A549 (cell line): ENCODE results near the gene S100B. TPM values are rescaled to one million over a fixed set of nuclear protein-coding genes. Genes with fewer than 3 reads are reported as not detected.

Experiments
- ATAC-seq, 2 experiments: fragments of 200-7000 bp in 1 of 2; fragments of >200 bp in 1 of 2; cut with Nextera tagmentation in 1 of 2; cut with Tn5 transposase in 1 of 2; 3 replicates each; pipeline versions ENCODE4 v1.8.0 to v1.9.1; 2018 to 2020; ENCODE audit warnings: mild to moderate bottlenecking in 1 of 2, moderate library complexity in 1 of 2
- CTCF ChIA-PET: fragments of 300-600 bp; sonication (Branson Sonifier 250); formaldehyde crosslinking; extraction: SDS; loops from one replicate; lab custom pipeline; 2021; ENCODE audit warnings: antibody characterized with exemption, inconsistent platforms; lab: Yijun Ruan, JAX
- POLR2A ChIA-PET: fragments of 350-600 bp; formaldehyde crosslinking; extraction: SDS; loops from one replicate; lab custom pipeline; 2021; ENCODE audit warnings: antibody characterized with exemption, inconsistent platforms; lab: Yijun Ruan, JAX
- DNase-seq, 2 experiments: peaks; one replicate each; pipeline versions ENCODE4 v3.0.0 to v3.0.0-alpha.2; 2011 to 2016; ENCODE audit warnings: low read depth in 1 of 2, low spot score in 1 of 2
- FAIRE-seq: peaks from 2 replicates; lab custom pipeline; 2011; peaks lifted over from hg19 to GRCh38; lab: Jason Lieb, UNC
- H3K27ac ChIP-seq, 2 experiments: fragments of >200 bp; sonication (Bioruptor Twin); formaldehyde crosslinking; 3 replicates each; pipeline ENCODE4 v1.5.1; 2016 to 2017
- H3K4me1 ChIP-seq: fragments of >200 bp; sonication (Bioruptor Twin); formaldehyde crosslinking; 3 replicates; pipeline ENCODE4 v1.6.1; 2016
- H3K4me2 ChIP-seq: fragments of >200 bp; sonication (Bioruptor Twin); formaldehyde crosslinking; 3 replicates; pipeline ENCODE4 v1.6.1; 2016
- H3K4me3 ChIP-seq: fragments of >200 bp; sonication (Bioruptor Twin); formaldehyde crosslinking; 3 replicates; pipeline ENCODE4 v1.5.1; 2016
- H3K9me3 ChIP-seq: fragments of >200 bp; sonication (Bioruptor Twin); formaldehyde crosslinking; 3 replicates; pipeline ENCODE4 v1.6.1; 2016
- BHLHE40 ChIP-seq: IDR thresholded peaks from 2 replicates; pipeline ENCODE4 v1.6.1; 2012; ENCODE audit warnings: low read depth, low read length, inconsistent platforms
- CBX2 ChIP-seq: fragments of 200-600 bp; sonication (generic); IDR thresholded peaks from 2 replicates; pipeline ENCODE4 v1.6.1; 2016; ENCODE audit warnings: low read depth, mild to moderate bottlenecking, borderline replicate concordance
- CHD2 ChIP-seq: fragments of 150-350 bp; IDR thresholded peaks from 2 replicates; pipeline ENCODE4 v1.6.1; 2014; ENCODE audit warnings: low read length; ENCODE audit not compliant: partially characterized antibody
- CHD4 ChIP-seq: fragments of 200-600 bp; sonication (generic); IDR thresholded peaks from 2 replicates; pipeline ENCODE4 v1.6.1; 2016; ENCODE audit warnings: antibody characterized with exemption, mild to moderate bottlenecking, borderline replicate concordance
- EHF ChIP-seq: fragments of 250-450 bp; sonication (Bioruptor Pico); IDR thresholded peaks from 2 replicates; pipeline ENCODE4 v1.5.0; 2020; ENCODE audit warnings: mild to moderate bottlenecking
- EHMT2 ChIP-seq: fragments of 200-600 bp; sonication (generic); IDR thresholded peaks from 2 replicates; pipeline ENCODE4 v1.6.1; 2016; ENCODE audit warnings: antibody characterized with exemption, low read depth, mild to moderate bottlenecking, moderate library complexity
- ESRRA ChIP-seq: fragments of 150-350 bp; IDR thresholded peaks from 2 replicates; pipeline ENCODE4 v1.6.1; 2014; ENCODE audit warnings: mild to moderate bottlenecking, low read length, borderline replicate concordance
- HOXA7 ChIP-seq: fragments of 250-450 bp; sonication (Bioruptor Pico); IDR thresholded peaks from 2 replicates; pipeline ENCODE4 v1.5.0; 2020; ENCODE audit warnings: mild to moderate bottlenecking, moderate library complexity
- HOXB13 ChIP-seq: fragments of 250-450 bp; sonication (Bioruptor Pico); IDR thresholded peaks from 2 replicates; pipeline ENCODE4 v1.5.0; 2020; ENCODE audit warnings: low read depth, mild to moderate bottlenecking, moderate library complexity
- JUN ChIP-seq, 2 experiments: fragments of >200 bp; sonication (Bioruptor Twin); formaldehyde crosslinking; IDR thresholded peaks; 2 replicates in 1 of 2; 3 replicates in 1 of 2; pipeline ENCODE4 v1.6.1; 2016 to 2017
- JUNB ChIP-seq: fragments of >200 bp; sonication (Bioruptor Twin); formaldehyde crosslinking; IDR thresholded peaks from 2 replicates; pipeline ENCODE4 v1.6.1; 2016
- KDM1A ChIP-seq: fragments of 200-600 bp; sonication (generic); IDR thresholded peaks from 2 replicates; pipeline ENCODE4 v1.6.1; 2016; ENCODE audit warnings: low read depth, mild to moderate bottlenecking
- MAZ ChIP-seq: fragments of 150-350 bp; IDR thresholded peaks from 2 replicates; pipeline ENCODE4 v1.6.1; 2014; ENCODE audit warnings: antibody characterized with exemption, low read depth, low read length, borderline replicate concordance
- NFE2L2 ChIP-seq: fragments of 150-350 bp; conservative IDR thresholded peaks from 2 replicates; pipeline ENCODE4 v1.6.1; 2014; ENCODE audit warnings: low read length
- NPAS2 ChIP-seq: fragments of 250-450 bp; sonication (Bioruptor Pico); IDR thresholded peaks from 2 replicates; pipeline ENCODE4 v1.8.0; 2022; ENCODE audit warnings: mild to moderate bottlenecking, moderate library complexity, borderline replicate concordance
- PHF8 ChIP-seq: fragments of 200-600 bp; sonication (generic); IDR thresholded peaks from 2 replicates; pipeline ENCODE4 v1.6.1; 2016; ENCODE audit warnings: low read depth, mild to moderate bottlenecking, antibody characterized with exemption, moderate library complexity, borderline replicate concordance
- POLR2A ChIP-seq: IDR thresholded peaks from 2 replicates; pipeline ENCODE4 v1.6.1; 2012; ENCODE audit warnings: mild to moderate bottlenecking, low read length
- POLR2AphosphoS2 ChIP-seq: conservative IDR thresholded peaks from 2 replicates; pipeline ENCODE4 v1.6.1; 2012; ENCODE audit warnings: low read length, improper control_type of control experiment, inconsistent platforms
- RAD21 ChIP-seq, 2 experiments: fragments of >200 bp in 1 of 2; sonication (Bioruptor Twin) in 1 of 2; formaldehyde crosslinking in 1 of 2; IDR thresholded peaks in 1 of 2; conservative IDR thresholded peaks in 1 of 2; 2 replicates in 1 of 2; 3 replicates in 1 of 2; pipeline ENCODE4 v1.6.1; 2012 to 2018; ENCODE audit warnings: inconsistent platforms in 1 of 2
- RCOR1 ChIP-seq: fragments of 150-350 bp; IDR thresholded peaks from 2 replicates; pipeline ENCODE4 v1.6.1; 2014; ENCODE audit warnings: antibody characterized with exemption, low read length, low read depth
- RFX5 ChIP-seq: fragments of 450-650 bp; IDR thresholded peaks from 2 replicates; pipeline ENCODE4 v1.7.1; 2014; ENCODE audit warnings: antibody characterized with exemption, mild to moderate bottlenecking, moderate library complexity
- SREBF2 ChIP-seq: fragments of 450-650 bp; IDR thresholded peaks from 2 replicates; pipeline ENCODE4 v1.6.1; 2014; ENCODE audit warnings: mild to moderate bottlenecking, moderate library complexity
- TFCP2L1 ChIP-seq: fragments of 250-450 bp; sonication (Bioruptor Pico); IDR thresholded peaks from 2 replicates; pipeline ENCODE4 v1.5.0; 2021; ENCODE audit warnings: mild to moderate bottlenecking
- ZNF302 ChIP-seq: fragments of 250-450 bp; sonication (Bioruptor Pico); IDR thresholded peaks from 2 replicates; pipeline ENCODE4 v1.9.0; 2021; ENCODE audit warnings: inconsistent platforms, mild to moderate bottlenecking, moderate library complexity
- WGBS: methylation state at CpG from one replicate; pipeline ENCODE4 v1.1.6; 2017; ENCODE audit errors: missing lambda C conversion rate; 5-methylcytosine and 5-hydroxymethylcytosine counted together
- polyA plus RNA-seq, 4 experiments: library from polyadenylated mRNA; depleted of rRNA in 3 of 4; stranded (reverse); fragments of >200 nt; fragmentation: RNase III in 1 of 4; extraction: RNeasy Plus Mini Kit Qiagen cat#74134 plus additional on column Dnase treatment in 1 of 4; gene quantifications; 2 replicates in 3 of 4; 3 replicates in 1 of 4; pipeline ENCODE4 v1.2.3, GENCODE V29; 2011 to 2017
- TF ChIP-seq, protein P1 (sequence below): IDR thresholded peaks from 2 replicates; pipeline ENCODE4 v1.6.1; 2012
- TF ChIP-seq, protein P2 (sequence below): fragments of 250-450 bp; sonication (Bioruptor Pico); IDR thresholded peaks from 2 replicates; pipeline ENCODE4 v1.5.0; 2021; ENCODE audit warnings: mild to moderate bottlenecking, moderate library complexity, borderline replicate concordance
- TF ChIP-seq, protein P3 (sequence below): fragments of 450-650 bp; IDR thresholded peaks from 2 replicates; pipeline ENCODE4 v1.6.1; 2014; ENCODE audit warnings: antibody characterized with exemption
- TF ChIP-seq, protein P4 (sequence below): fragments of >200 bp; sonication (Bioruptor Twin); formaldehyde crosslinking; IDR thresholded peaks from 3 replicates; pipeline ENCODE4 v1.6.1; 2016
- TF ChIP-seq, protein P5 (sequence below): IDR thresholded peaks from 2 replicates; pipeline ENCODE4 v1.6.1; 2012; ENCODE audit warnings: low read depth, borderline replicate concordance

The S100B gene
- polyA plus RNA-seq, 2 of the 4 experiments (the other 2 are of a cell fraction) = not detected

DNA sequence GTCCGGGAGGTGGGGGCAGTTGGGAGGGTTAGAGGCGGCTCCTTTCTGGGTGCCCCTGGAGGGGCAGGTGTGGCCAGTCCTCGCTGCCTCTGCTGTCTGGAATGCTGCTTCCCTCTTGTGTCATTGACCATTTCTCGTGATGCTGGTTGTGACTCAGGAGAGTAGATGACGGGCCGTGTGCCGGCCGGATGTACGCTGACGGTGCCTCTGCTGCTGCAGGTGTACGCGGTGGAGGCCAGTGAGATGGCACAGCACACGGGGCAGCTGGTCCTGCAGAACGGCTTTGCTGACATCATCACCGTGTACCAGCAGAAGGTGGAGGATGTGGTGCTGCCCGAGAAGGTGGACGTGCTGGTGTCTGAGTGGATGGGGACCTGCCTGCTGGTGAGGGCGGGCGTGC is 44.5 kb upstream of the S100B start:
- POLR2A ChIA-PET = no interaction called here
- no peak overlapping the region for H3K4me2 ChIP-seq
- DNase-seq (no peak), ATAC-seq (no peak), FAIRE-seq (no peak)
- H3K9me3 ChIP-seq = peaks cover 2% of the 10 kb centered on the region; the same call in 1 of the 3 replicates
- H3K4me3 ChIP-seq = no peak overlapping the region
- no peak overlapping the region for H3K27ac ChIP-seq
- H3K4me1 ChIP-seq = no peaks in the 10 kb centered on the region
- TF ChIP-seq BHLHE40 (no peak), EHF (CRISPR knock-in tag) (no peak), RAD21 (conservative IDR thresholded peaks at IDR 0.05 in 1 of 2, IDR thresholded peaks at IDR 0.05 in 1 of 2) (no peak)
- CTCF ChIA-PET = no interaction called here
- WGBS = 94% methylated on average over 13 of the region's 19 CpGs

DNA sequence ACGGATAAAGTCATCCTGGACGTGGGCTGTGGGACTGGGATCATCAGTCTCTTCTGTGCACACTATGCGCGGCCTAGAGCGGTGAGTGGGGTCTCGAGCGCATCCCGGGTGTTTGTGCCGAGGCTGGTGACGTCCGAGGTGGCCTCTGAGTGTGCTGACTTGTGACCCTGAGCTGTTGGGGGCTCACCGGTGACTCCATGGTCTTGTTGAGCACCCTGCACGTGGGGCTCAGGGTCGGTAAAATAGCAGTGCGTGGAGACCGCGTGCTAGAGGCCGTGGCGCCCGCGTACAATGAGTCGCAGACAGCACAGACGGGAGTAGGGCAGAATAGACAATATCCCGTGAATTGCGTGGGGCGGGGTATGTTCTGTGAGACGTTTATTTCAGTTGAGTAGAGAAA is 43.7 kb upstream of the S100B start:
- no peak overlapping the region for H3K4me3 ChIP-seq
- no peak for DNase-seq
- FAIRE-seq = no peak
- no peak for ATAC-seq
- no peak overlapping the region for H3K4me2 ChIP-seq
- no peak overlapping the region for H3K27ac ChIP-seq
- TF ChIP-seq HOXA7 (CRISPR knock-in tag) = no peak
- TF ChIP-seq, protein P1, sequence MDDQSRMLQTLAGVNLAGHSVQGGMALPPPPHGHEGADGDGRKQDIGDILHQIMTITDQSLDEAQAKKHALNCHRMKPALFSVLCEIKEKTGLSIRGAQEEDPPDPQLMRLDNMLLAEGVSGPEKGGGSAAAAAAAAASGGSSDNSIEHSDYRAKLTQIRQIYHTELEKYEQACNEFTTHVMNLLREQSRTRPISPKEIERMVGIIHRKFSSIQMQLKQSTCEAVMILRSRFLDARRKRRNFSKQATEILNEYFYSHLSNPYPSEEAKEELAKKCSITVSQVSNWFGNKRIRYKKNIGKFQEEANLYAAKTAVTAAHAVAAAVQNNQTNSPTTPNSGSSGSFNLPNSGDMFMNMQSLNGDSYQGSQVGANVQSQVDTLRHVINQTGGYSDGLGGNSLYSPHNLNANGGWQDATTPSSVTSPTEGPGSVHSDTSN = no peak
- no peak for TF ChIP-seq POLR2A
- no peak for TF ChIP-seq KDM1A
- TF ChIP-seq, protein P2, sequence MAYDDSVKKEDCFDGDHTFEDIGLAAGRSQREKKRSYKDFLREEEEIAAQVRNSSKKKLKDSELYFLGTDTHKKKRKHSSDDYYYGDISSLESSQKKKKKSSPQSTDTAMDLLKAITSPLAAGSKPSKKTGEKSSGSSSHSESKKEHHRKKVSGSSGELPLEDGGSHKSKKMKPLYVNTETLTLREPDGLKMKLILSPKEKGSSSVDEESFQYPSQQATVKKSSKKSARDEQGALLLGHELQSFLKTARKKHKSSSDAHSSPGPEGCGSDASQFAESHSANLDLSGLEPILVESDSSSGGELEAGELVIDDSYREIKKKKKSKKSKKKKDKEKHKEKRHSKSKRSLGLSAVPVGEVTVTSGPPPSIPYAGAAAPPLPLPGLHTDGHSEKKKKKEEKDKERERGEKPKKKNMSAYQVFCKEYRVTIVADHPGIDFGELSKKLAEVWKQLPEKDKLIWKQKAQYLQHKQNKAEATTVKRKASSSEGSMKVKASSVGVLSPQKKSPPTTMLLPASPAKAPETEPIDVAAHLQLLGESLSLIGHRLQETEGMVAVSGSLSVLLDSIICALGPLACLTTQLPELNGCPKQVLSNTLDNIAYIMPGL (CRISPR knock-in tag) = no peak
- TF ChIP-seq RCOR1 = no peak
- no peak for TF ChIP-seq POLR2AphosphoS2
- no peak for TF ChIP-seq NFE2L2
- TF ChIP-seq NPAS2 (CRISPR knock-in tag) = no peak
- TF ChIP-seq BHLHE40 = no peak
- TF ChIP-seq JUN (IDR thresholded peaks at IDR 0.05) = no peak
- TF ChIP-seq EHF (CRISPR knock-in tag) = no peak
- TF ChIP-seq PHF8 = no peak
- no peak for TF ChIP-seq EHMT2
- TF ChIP-seq RFX5 = no peak
- TF ChIP-seq CHD2 = no peak
- TF ChIP-seq, protein P3, sequence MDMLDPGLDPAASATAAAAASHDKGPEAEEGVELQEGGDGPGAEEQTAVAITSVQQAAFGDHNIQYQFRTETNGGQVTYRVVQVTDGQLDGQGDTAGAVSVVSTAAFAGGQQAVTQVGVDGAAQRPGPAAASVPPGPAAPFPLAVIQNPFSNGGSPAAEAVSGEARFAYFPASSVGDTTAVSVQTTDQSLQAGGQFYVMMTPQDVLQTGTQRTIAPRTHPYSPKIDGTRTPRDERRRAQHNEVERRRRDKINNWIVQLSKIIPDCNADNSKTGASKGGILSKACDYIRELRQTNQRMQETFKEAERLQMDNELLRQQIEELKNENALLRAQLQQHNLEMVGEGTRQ = no peak
- no peak for TF ChIP-seq JUNB
- 89% methylated on average over 18 of the region's 27 CpGs for WGBS
- ChIA-PET POLR2A (no interaction called here), CTCF (no interaction called here)
- H3K9me3 ChIP-seq = no peaks in the 10 kb centered on the region
- no peaks in the 10 kb centered on the region for H3K4me1 ChIP-seq

DNA sequence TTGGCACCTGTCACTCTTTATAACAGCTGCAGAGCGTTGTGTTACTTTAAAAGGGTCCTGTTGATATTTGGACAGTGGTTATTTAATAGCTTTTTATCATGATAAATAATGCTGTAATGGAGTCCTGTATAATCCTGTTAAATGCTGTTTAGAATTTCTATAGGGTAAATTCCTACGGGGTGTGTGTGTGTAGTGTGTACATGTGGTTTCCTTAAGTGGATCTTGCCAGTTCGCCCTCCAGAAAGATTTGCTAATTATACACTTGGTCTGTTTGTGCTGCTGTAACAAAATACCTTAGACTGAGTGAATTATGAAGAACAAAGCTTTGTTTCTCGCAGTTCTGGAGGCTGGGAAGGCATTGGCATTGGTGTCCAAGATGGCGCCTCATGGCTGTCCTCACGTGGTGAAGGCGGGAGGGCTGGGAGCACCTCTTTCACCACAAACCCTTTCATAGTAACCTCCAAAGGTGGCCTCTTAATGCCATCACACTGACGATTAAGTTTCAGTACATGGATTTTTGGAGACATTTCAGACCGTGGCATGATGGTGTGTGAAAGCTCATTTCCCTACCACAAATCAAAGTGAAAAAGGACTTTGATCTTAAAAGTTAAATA is 41.8 kb upstream of the S100B start:
- H3K4me1 ChIP-seq = no peaks in the 10 kb centered on the region
- H3K27ac ChIP-seq = no peak overlapping the region
- DNase-seq (no peak), FAIRE-seq (no peak), ATAC-seq (no peak)
- no peak overlapping the region for H3K4me3 ChIP-seq
- H3K9me3 ChIP-seq = no peaks in the 10 kb centered on the region
- H3K4me2 ChIP-seq = no peak overlapping the region
- 89% methylated on average over 9 of the region's 9 CpGs for WGBS
- CTCF ChIA-PET = no interaction called here
- POLR2A ChIA-PET = no interaction called here
- TF ChIP-seq ESRRA (no peak), ZNF302 (no peak), CBX2 (no peak), BHLHE40 (no peak), NFE2L2 (no peak), NPAS2 (CRISPR knock-in tag) (no peak), MAZ (no peak), TFCP2L1 (CRISPR knock-in tag) (no peak), SREBF2 (no peak), HOXB13 (CRISPR knock-in tag) (no peak), CHD4 (no peak)
- TF ChIP-seq, protein P4, sequence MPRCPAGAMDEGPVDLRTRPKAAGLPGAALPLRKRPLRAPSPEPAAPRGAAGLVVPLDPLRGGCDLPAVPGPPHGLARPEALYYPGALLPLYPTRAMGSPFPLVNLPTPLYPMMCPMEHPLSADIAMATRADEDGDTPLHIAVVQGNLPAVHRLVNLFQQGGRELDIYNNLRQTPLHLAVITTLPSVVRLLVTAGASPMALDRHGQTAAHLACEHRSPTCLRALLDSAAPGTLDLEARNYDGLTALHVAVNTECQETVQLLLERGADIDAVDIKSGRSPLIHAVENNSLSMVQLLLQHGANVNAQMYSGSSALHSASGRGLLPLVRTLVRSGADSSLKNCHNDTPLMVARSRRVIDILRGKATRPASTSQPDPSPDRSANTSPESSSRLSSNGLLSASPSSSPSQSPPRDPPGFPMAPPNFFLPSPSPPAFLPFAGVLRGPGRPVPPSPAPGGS = no peak
- TF ChIP-seq, protein P5, sequence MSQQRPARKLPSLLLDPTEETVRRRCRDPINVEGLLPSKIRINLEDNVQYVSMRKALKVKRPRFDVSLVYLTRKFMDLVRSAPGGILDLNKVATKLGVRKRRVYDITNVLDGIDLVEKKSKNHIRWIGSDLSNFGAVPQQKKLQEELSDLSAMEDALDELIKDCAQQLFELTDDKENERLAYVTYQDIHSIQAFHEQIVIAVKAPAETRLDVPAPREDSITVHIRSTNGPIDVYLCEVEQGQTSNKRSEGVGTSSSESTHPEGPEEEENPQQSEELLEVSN = no peak
- TF ChIP-seq, protein P3 = no peak
